Retinal pigment epithelial cell (primary cell): Measurements from ENCODE around the gene CPE.

Experiments used
- DNase-seq: peaks from one replicate; pipeline ENCODE4 v3.0.0-alpha.2; 2010; ENCODE audit warnings: low read depth
- H3K4me3 ChIP-seq: 2 replicates; pipeline ENCODE4 v1.5.1; 2011; ENCODE audit warnings: mild to moderate bottlenecking, low read length, control low read depth, moderate library complexity
- TF ChIP-seq, protein P1 (sequence below): conservative IDR thresholded peaks from 2 replicates; pipeline ENCODE4 v1.5.1; 2011; ENCODE audit warnings: low read depth, low read length, control low read depth, inconsistent platforms

The CPE gene

DNA sequence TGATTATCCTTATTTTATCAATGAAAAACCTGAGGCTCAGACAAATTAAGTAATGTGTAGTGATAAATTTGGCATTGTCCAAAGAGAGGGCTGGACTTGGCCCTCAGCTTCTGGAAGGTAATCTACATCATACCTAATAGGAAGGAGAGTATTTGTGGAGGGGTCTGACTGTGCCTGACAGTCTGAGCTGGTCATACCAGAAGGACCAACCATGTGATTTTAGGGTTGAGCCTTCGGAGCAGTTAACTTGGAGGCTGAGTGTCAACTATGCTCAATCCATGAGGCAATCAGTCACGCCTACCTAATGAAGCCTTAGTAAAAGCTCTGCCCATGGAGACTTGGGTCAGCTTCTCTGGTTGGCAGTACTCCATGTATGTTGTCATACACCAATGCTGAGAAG, 136.4 kb downstream of the CPE start:
- DNase-seq, result no peak
- no peak overlapping the region for H3K4me3 ChIP-seq
- TF ChIP-seq, protein P1, sequence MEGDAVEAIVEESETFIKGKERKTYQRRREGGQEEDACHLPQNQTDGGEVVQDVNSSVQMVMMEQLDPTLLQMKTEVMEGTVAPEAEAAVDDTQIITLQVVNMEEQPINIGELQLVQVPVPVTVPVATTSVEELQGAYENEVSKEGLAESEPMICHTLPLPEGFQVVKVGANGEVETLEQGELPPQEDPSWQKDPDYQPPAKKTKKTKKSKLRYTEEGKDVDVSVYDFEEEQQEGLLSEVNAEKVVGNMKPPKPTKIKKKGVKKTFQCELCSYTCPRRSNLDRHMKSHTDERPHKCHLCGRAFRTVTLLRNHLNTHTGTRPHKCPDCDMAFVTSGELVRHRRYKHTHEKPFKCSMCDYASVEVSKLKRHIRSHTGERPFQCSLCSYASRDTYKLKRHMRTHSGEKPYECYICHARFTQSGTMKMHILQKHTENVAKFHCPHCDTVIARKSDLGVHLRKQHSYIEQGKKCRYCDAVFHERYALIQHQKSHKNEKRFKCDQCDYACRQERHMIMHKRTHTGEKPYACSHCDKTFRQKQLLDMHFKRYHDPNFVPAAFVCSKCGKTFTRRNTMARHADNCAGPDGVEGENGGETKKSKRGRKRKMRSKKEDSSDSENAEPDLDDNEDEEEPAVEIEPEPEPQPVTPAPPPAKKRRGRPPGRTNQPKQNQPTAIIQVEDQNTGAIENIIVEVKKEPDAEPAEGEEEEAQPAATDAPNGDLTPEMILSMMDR, result no peak

DNA sequence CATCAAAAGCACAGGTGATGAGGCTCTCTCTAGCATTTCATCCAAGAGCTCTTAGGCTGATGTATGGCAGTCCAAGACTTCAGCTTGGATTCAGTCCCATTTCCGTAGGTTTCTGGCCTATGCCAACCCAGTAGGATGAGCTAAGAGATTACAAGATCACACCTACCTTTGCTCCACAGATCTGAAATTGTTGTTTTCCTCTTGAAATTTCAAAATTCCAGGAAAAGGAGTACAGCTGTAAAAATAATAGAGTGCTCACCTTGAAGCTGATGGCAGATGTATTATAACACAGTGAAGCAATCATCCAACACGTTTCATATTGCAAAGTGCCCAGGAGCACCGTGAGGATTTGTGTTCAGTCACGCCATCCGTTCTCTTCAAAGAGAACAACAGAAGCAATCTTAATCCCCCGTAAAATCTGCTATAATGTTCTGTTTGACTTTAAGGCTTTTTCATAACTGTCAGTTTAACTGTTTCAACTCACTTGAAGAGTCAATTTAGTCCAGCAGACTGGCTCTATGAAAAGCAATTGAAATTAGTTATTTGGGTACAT, 137.5 kb downstream of the CPE start:
- DNase-seq, result no peak
- TF ChIP-seq, protein P1, result no peak
- H3K4me3 ChIP-seq, result no peak overlapping the region

DNA sequence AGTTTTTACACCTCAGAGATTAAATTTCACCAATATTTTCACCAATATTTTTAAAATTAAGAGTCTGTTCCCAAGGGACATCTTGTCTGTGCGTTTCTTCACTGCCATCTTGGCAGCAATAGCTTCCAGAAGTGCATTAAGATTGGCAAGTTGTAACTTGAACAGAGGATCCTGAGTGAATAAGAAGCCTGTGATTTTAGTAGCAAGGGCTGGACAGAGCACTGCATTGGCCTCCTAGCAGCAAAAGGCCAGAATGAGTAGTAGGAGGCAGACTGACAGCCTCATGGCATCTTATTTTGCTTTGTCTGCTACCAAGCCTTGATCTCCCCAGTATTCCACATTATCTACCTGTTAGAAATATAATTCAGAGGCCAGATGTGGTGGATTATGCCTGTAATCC, 138.4 kb downstream of the CPE start:
- TF ChIP-seq, protein P1, result no peak
- no peak for DNase-seq
- H3K4me3 ChIP-seq, result no peak overlapping the region

GRCh38 chr4:165518024-165518616, 139.3 kb downstream of the CPE start:
- TF ChIP-seq, protein P1, result no peak
- no peak overlapping the region for H3K4me3 ChIP-seq
- no peak for DNase-seq

GRCh38 chr4:165518686-165519085, 139.9 kb downstream of the CPE start:
- no peak for DNase-seq
- H3K4me3 ChIP-seq, result no peak overlapping the region
- TF ChIP-seq, protein P1, result no peak

DNA sequence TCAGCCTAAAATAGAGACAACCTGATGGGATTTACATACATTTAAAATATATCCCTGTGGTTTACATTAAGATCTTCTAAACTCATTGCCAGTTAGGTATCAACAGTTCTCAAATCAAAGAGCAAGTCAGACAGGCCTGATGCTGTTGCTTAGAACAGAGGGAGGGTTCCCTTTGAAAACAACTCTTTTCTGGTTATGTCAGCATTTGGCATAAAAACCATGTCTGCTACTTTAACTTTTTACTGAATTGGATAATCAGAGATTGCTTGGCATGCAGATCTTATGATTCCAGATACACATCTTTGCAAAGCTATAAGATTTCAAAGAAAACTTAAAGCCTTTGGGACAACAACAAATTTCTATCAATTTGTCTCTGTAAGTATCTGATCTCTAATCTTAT, 140.8 kb downstream of the CPE start:
- H3K4me3 ChIP-seq, result no peak overlapping the region
- TF ChIP-seq, protein P1, result no peak
- no peak for DNase-seq

- DNase-seq, result no peak
- TF ChIP-seq, protein P1, result no peak
- H3K4me3 ChIP-seq, result no peak overlapping the region
Observed at GRCh38 chr4:165520086-165520485, 141.3 kb downstream of the CPE start.
